ENCODE measurements around the gene HLCS. TPM values are rescaled to one million over a fixed set of nuclear protein-coding genes. Genes with fewer than 3 reads are reported as not detected.

Gene HLCS
- total and polyA plus RNA-seq, 2 of the 8 experiments (the other 6 are each of a cell fraction or from before 2014, with no cell fraction given) = 4.7 to 12.2 TPM

GRCh38 chr21:36734367-36735200 lies 231.9 kb downstream of the HLCS start (continued):
- TF ChIP-seq, protein P1, sequence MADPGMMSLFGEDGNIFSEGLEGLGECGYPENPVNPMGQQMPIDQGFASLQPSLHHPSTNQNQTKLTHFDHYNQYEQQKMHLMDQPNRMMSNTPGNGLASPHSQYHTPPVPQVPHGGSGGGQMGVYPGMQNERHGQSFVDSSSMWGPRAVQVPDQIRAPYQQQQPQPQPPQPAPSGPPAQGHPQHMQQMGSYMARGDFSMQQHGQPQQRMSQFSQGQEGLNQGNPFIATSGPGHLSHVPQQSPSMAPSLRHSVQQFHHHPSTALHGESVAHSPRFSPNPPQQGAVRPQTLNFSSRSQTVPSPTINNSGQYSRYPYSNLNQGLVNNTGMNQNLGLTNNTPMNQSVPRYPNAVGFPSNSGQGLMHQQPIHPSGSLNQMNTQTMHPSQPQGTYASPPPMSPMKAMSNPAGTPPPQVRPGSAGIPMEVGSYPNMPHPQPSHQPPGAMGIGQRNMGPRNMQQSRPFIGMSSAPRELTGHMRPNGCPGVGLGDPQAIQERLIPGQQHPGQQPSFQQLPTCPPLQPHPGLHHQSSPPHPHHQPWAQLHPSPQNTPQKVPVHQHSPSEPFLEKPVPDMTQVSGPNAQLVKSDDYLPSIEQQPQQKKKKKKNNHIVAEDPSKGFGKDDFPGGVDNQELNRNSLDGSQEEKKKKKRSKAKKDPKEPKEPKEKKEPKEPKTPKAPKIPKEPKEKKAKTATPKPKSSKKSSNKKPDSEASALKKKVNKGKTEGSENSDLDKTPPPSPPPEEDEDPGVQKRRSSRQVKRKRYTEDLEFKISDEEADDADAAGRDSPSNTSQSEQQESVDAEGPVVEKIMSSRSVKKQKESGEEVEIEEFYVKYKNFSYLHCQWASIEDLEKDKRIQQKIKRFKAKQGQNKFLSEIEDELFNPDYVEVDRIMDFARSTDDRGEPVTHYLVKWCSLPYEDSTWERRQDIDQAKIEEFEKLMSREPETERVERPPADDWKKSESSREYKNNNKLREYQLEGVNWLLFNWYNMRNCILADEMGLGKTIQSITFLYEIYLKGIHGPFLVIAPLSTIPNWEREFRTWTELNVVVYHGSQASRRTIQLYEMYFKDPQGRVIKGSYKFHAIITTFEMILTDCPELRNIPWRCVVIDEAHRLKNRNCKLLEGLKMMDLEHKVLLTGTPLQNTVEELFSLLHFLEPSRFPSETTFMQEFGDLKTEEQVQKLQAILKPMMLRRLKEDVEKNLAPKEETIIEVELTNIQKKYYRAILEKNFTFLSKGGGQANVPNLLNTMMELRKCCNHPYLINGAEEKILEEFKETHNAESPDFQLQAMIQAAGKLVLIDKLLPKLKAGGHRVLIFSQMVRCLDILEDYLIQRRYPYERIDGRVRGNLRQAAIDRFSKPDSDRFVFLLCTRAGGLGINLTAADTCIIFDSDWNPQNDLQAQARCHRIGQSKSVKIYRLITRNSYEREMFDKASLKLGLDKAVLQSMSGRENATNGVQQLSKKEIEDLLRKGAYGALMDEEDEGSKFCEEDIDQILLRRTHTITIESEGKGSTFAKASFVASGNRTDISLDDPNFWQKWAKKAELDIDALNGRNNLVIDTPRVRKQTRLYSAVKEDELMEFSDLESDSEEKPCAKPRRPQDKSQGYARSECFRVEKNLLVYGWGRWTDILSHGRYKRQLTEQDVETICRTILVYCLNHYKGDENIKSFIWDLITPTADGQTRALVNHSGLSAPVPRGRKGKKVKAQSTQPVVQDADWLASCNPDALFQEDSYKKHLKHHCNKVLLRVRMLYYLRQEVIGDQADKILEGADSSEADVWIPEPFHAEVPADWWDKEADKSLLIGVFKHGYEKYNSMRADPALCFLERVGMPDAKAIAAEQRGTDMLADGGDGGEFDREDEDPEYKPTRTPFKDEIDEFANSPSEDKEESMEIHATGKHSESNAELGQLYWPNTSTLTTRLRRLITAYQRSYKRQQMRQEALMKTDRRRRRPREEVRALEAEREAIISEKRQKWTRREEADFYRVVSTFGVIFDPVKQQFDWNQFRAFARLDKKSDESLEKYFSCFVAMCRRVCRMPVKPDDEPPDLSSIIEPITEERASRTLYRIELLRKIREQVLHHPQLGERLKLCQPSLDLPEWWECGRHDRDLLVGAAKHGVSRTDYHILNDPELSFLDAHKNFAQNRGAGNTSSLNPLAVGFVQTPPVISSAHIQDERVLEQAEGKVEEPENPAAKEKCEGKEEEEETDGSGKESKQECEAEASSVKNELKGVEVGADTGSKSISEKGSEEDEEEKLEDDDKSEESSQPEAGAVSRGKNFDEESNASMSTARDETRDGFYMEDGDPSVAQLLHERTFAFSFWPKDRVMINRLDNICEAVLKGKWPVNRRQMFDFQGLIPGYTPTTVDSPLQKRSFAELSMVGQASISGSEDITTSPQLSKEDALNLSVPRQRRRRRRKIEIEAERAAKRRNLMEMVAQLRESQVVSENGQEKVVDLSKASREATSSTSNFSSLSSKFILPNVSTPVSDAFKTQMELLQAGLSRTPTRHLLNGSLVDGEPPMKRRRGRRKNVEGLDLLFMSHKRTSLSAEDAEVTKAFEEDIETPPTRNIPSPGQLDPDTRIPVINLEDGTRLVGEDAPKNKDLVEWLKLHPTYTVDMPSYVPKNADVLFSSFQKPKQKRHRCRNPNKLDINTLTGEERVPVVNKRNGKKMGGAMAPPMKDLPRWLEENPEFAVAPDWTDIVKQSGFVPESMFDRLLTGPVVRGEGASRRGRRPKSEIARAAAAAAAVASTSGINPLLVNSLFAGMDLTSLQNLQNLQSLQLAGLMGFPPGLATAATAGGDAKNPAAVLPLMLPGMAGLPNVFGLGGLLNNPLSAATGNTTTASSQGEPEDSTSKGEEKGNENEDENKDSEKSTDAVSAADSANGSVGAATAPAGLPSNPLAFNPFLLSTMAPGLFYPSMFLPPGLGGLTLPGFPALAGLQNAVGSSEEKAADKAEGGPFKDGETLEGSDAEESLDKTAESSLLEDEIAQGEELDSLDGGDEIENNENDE (IDR thresholded peaks at IDR 0.05; ENCODE audit: insufficient replicate concordance, low read length) = no peak
- TF ChIP-seq, protein P2, sequence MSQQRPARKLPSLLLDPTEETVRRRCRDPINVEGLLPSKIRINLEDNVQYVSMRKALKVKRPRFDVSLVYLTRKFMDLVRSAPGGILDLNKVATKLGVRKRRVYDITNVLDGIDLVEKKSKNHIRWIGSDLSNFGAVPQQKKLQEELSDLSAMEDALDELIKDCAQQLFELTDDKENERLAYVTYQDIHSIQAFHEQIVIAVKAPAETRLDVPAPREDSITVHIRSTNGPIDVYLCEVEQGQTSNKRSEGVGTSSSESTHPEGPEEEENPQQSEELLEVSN (IDR thresholded peaks at IDR 0.05) = no peak
- TF ChIP-seq MAFK (IDR thresholded peaks at IDR 0.05; ENCODE audit: low read depth, low read length) = no peak
- TF ChIP-seq NANOG (IDR thresholded peaks at IDR 0.05; ENCODE audit: insufficient read depth, low read depth, low read length, poor library complexity, severe bottlenecking) = no peak
- TF ChIP-seq ASH2L (IDR thresholded peaks at IDR 0.05; ENCODE audit: low read length) = no peak
- TF ChIP-seq CTBP2 (IDR thresholded peaks at IDR 0.05; ENCODE audit: borderline replicate concordance, insufficient read depth, insufficient read length, low read length) = no peak
- no peak for TF ChIP-seq SAP30 (IDR thresholded peaks at IDR 0.05; ENCODE audit: insufficient read depth, insufficient replicate concordance, low read length)
- TF ChIP-seq TBP (IDR thresholded peaks at IDR 0.05; ENCODE audit: low read depth, low read length) = no peak

Data from H1 (cell line).